Endodermal cell (in vitro differentiated cells): ENCODE results near the gene DIRAS1. TPM values are rescaled to one million over a fixed set of nuclear protein-coding genes. Genes with fewer than 3 reads are reported as not detected.

ENCODE experiments used
- DNase-seq: peaks from one replicate; pipeline ENCODE4 v3.0.0-alpha.2; 2017
- H3K27ac ChIP-seq: 2 replicates; pipeline ENCODE4 v1.5.1; 2013; ENCODE audit warnings: mild to moderate bottlenecking, low read depth, low read length, moderate library complexity
- H3K27me3 ChIP-seq: 2 replicates; pipeline ENCODE4 v1.6.1; 2013; ENCODE audit warnings: mild to moderate bottlenecking, low read length, moderate library complexity; ENCODE audit not compliant: insufficient read depth, control insufficient read depth, poor library complexity, severe bottlenecking
- H3K36me3 ChIP-seq: 2 replicates; pipeline ENCODE4 v1.7.0; 2013; ENCODE audit warnings: mild to moderate bottlenecking, low read length, moderate library complexity; ENCODE audit not compliant: control insufficient read depth, insufficient read depth
- H3K4me1 ChIP-seq: one replicate; pipeline ENCODE4 v1.7.0; 2013; ENCODE audit warnings: low read length; ENCODE audit not compliant: control insufficient read depth, insufficient read depth
- H3K4me3 ChIP-seq: 2 replicates; pipeline ENCODE4 v1.5.1; 2013; ENCODE audit warnings: mild to moderate bottlenecking, low read length, moderate library complexity
- H3K9ac ChIP-seq: 2 replicates; pipeline ENCODE4 v1.6.1; 2013; ENCODE audit warnings: mild to moderate bottlenecking, low read length, moderate library complexity; ENCODE audit not compliant: poor library complexity, severe bottlenecking; ENCODE audit errors: extremely low read depth
- H3K9me3 ChIP-seq: 2 replicates; pipeline ENCODE4 v1.6.1; 2013; ENCODE audit warnings: mild to moderate bottlenecking, low read length, moderate library complexity; ENCODE audit not compliant: control insufficient read depth
- H3K27ac Mint-ChIP-seq: 2 replicates; pipeline ENCODE4 v1.8.0; 2020; ENCODE audit warnings: mixed read lengths
- H3K27me3 Mint-ChIP-seq: 2 replicates; pipeline ENCODE4 v1.8.0; 2021; ENCODE audit warnings: mild to moderate bottlenecking, mixed read lengths; ENCODE audit not compliant: insufficient read depth
- H3K36me3 Mint-ChIP-seq: 2 replicates; pipeline ENCODE4 v1.8.0; 2020; ENCODE audit warnings: low read depth, mixed read lengths
- H3K4me1 Mint-ChIP-seq: 2 replicates; pipeline ENCODE4 v1.8.0; 2020; ENCODE audit warnings: mixed read lengths
- H3K4me3 Mint-ChIP-seq: 2 replicates; pipeline ENCODE4 v1.8.0; 2020; ENCODE audit warnings: mild to moderate bottlenecking, moderate library complexity, mixed read lengths
- H3K9me3 Mint-ChIP-seq: 2 replicates; pipeline ENCODE4 v1.8.0; 2020; ENCODE audit warnings: mild to moderate bottlenecking, mixed read lengths
- WGBS, 2 experiments: methylation state at CpG; one replicate each; pipeline versions ENCODE4 v1.1.5 to v1.1.7; 2013; ENCODE audit warnings: missing lambda C conversion rate in 2 of 2, mixed read lengths in 1 of 2; ENCODE audit not compliant: insufficient coverage in 1 of 2, insufficient read length in 1 of 2; 5-methylcytosine and 5-hydroxymethylcytosine counted together
- total RNA-seq, 2 donors: library from RNA; stranded (reverse); fragmentation: NEBNext Ultra II Directional in 1 of 2; extraction: Animal tissue kit (Norgen Biotek cat#: 25700) in 1 of 2; gene quantifications; 2 replicates in 1 of 2; 3 replicates in 1 of 2; pipeline ENCODE4 v1.2.1, GENCODE V29; 2021
- TF ChIP-seq, protein P1 (sequence below): fragments of 200-600 bp; sonication (generic); conservative IDR thresholded peaks from 2 replicates; pipeline ENCODE4 v1.5.0; 2021; ENCODE audit warnings: antibody characterized with exemption, mild to moderate bottlenecking

Gene DIRAS1
- total RNA-seq, 2 donors from 2014 or later = 4.7 to 8.4 TPM

DNA sequence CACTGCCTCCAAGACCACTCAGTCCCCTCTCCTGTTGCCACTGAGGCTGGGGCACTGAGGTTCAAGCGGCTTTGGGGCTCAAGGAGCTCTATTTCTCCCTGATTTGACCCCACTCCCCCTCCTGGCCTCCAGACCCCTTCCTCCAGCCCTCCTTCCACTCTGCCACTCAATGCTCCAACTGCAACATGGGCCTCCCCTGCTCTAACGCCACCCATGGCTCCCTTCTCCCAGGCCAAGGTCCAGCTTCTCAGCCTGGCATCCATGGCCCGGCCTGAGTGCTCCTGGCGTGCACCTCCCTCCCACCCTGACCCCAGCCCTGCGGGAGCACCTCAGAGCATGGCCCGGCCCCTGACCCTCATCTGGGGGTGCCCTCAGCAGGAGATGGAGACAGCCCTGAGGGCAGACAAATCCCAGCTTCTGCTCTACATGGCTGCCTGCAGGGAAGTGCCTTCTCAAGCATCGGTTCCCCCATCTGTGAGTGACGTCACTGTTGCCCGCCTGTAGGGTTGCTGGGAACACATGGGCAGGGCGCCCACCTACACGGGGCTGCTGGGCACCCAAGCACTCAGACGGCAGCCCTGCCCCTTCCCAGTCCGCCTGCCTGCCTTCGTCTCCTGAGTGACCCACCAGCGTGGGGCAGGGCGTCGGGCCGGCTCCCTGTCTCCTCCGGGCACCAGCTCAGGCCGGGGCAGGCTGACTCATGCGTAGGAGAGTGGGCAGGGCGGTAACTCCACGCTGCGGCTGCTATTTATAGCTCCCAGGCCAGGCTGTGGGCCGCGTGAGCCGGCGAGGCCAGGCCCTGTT lies 1.6 kb upstream of the DIRAS1 start:
- Histone ChIP-seq H3K27ac (no peak overlapping the region), H3K27me3 (peaks cover 10% of the 10 kb centered on the region), H3K4me3 (no peak overlapping the region), H3K4me1 (no peaks in the 10 kb centered on the region), H3K9ac (no peak overlapping the region), H3K36me3 (no peaks in the 10 kb centered on the region), H3K9me3 (no peaks in the 10 kb centered on the region)
- Mint-ChIP-seq H3K9me3 (no peaks in the 10 kb centered on the region), H3K4me1 (peaks cover 4% of the 10 kb centered on the region), H3K27ac (no peak overlapping the region), H3K36me3 (no peaks in the 10 kb centered on the region), H3K27me3 (peaks cover 24% of the 10 kb centered on the region), H3K4me3 (peak overlapping the region; percentile 66)
- no peak for DNase-seq
- TF ChIP-seq, protein P1, sequence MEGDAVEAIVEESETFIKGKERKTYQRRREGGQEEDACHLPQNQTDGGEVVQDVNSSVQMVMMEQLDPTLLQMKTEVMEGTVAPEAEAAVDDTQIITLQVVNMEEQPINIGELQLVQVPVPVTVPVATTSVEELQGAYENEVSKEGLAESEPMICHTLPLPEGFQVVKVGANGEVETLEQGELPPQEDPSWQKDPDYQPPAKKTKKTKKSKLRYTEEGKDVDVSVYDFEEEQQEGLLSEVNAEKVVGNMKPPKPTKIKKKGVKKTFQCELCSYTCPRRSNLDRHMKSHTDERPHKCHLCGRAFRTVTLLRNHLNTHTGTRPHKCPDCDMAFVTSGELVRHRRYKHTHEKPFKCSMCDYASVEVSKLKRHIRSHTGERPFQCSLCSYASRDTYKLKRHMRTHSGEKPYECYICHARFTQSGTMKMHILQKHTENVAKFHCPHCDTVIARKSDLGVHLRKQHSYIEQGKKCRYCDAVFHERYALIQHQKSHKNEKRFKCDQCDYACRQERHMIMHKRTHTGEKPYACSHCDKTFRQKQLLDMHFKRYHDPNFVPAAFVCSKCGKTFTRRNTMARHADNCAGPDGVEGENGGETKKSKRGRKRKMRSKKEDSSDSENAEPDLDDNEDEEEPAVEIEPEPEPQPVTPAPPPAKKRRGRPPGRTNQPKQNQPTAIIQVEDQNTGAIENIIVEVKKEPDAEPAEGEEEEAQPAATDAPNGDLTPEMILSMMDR = no peak
- WGBS, 2 experiments = 83 to 86% methylated on average over 11 to 28 of the region's 28 CpGs

DNA sequence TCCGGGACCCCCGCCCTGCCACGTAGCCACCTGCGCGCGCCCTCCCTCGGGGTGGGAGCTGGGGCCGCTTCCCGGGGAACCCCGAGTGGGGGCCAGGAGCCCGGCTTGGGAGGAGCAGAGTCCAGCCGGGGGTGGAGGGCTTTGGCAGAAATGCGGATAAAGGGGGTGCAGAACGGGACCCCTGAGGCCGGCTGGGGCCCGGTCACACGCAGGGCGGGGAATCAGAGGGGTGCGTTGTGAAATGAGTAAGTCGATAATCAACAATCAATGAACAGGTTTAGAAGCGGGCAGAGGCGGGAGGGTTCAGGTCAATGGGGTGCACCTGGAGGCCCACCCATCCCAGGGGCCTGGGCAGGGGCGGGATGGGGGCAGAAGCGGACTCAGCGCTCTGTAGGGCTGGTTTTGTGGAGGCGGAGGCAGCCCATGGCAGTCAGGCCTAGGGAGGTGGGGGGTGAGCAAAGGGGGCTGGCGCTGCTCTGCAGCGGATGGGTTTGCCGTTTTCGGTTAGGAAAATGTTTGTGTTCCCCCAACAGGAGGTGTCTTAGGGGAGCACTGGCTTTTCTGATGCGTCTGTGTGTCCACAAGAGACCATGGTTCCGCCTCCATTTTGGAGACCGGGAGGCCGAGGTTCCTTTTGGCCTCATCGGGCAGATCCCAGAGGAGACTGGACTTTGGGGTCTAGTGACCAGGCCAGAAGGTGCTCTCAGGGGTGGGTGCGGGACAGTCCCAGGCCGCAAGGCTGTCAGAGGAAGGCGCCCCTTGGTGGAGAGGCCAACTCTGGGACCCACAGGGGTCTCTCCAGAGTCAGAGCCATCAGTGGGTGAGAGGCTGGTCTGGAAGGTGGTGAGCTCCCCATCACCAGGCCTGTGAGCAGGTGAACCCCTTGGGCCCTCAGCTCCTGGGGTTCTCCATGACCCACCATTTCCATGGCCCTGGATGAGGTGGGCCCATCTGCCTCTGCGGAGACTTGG lies 683 bp upstream of the DIRAS1 start:
- Histone ChIP-seq H3K9ac (no peak overlapping the region), H3K9me3 (no peaks in the 10 kb centered on the region), H3K27me3 (peaks cover 10% of the 10 kb centered on the region), H3K27ac (no peak overlapping the region), H3K4me3 (peak overlapping the region; percentile 64), H3K36me3 (no peaks in the 10 kb centered on the region), H3K4me1 (no peaks in the 10 kb centered on the region)
- H3K9me3 Mint-ChIP-seq = no peaks in the 10 kb centered on the region
- TF ChIP-seq, protein P1 = no peak
- H3K36me3 Mint-ChIP-seq = no peaks in the 10 kb centered on the region
- H3K4me1 Mint-ChIP-seq = peaks cover 4% of the 10 kb centered on the region
- H3K27me3 Mint-ChIP-seq = peaks cover 18% of the 10 kb centered on the region
- 37 to 38% methylated on average over 19 to 39 of the region's 39 CpGs for WGBS, 2 experiments
- H3K27ac Mint-ChIP-seq = no peak overlapping the region
- no peak for DNase-seq
- H3K4me3 Mint-ChIP-seq = peak overlapping the region; percentile 66

- peaks cover 4% of the 10 kb centered on the region for H3K4me1 Mint-ChIP-seq
- H3K9ac ChIP-seq = peak overlapping the region; percentile 11
- TF ChIP-seq, protein P1 = peak; percentile 60
- H3K27ac Mint-ChIP-seq = no peak overlapping the region
- H3K36me3 ChIP-seq = no peaks in the 10 kb centered on the region
- peaks cover 10% of the 10 kb centered on the region for H3K27me3 ChIP-seq
- H3K27me3 Mint-ChIP-seq = peaks cover 15% of the 10 kb centered on the region
- WGBS, 2 experiments = 17 to 18% methylated on average over 14 to 37 of the region's 37 CpGs
- peak overlapping the region; percentile 50 for H3K4me3 Mint-ChIP-seq
- peaks cover 6% of the 10 kb centered on the region for H3K9me3 ChIP-seq
- H3K4me1 ChIP-seq = no peaks in the 10 kb centered on the region
- peaks cover 9% of the 10 kb centered on the region for H3K9me3 Mint-ChIP-seq
- H3K27ac ChIP-seq = no peak overlapping the region
- peak; percentile 87 for DNase-seq
- peaks cover 11% of the 10 kb centered on the region for H3K36me3 Mint-ChIP-seq
- peak overlapping the region; percentile 49 for H3K4me3 ChIP-seq
Measured at GRCh38 chr19:2719920-2720776, 1.0 kb downstream of the DIRAS1 start.
